Ishikawa (cell line): Measurements from ENCODE around the gene LDB3.

Experiments used
- CEBPB ChIP-seq: IDR thresholded peaks from 2 replicates; pipeline ENCODE4 v1.6.1; 2012
- CREB1 ChIP-seq: IDR thresholded peaks from 2 replicates; pipeline ENCODE4 v1.6.1; 2012; ENCODE audit warnings: low read depth
- EGR1 ChIP-seq: IDR thresholded peaks from 2 replicates; pipeline ENCODE4 v1.6.1; 2012
- EP300 ChIP-seq: IDR thresholded peaks from 2 replicates; pipeline ENCODE4 v1.6.1; 2012; ENCODE audit warnings: borderline replicate concordance
- FOXM1 ChIP-seq: IDR thresholded peaks from 2 replicates; pipeline ENCODE4 v1.6.1; 2012; ENCODE audit warnings: low read depth, borderline replicate concordance
- MAX ChIP-seq: IDR thresholded peaks from 2 replicates; pipeline ENCODE4 v1.6.1; 2012
- NFIC ChIP-seq: IDR thresholded peaks from 2 replicates; pipeline ENCODE4 v1.6.1; 2012
- RAD21 ChIP-seq: IDR thresholded peaks from 2 replicates; pipeline ENCODE4 v1.6.1; 2012; ENCODE audit warnings: low read depth
- TAF1 ChIP-seq: IDR thresholded peaks from 2 replicates; pipeline ENCODE4 v1.6.1; 2012; ENCODE audit warnings: low read depth, mild to moderate bottlenecking
- TCF12 ChIP-seq: IDR thresholded peaks from 2 replicates; pipeline ENCODE4 v1.6.1; 2012; ENCODE audit warnings: low read depth
- TEAD4 ChIP-seq: IDR thresholded peaks from 2 replicates; pipeline ENCODE4 v1.6.1; 2012
- USF1 ChIP-seq: IDR thresholded peaks from 2 replicates; pipeline ENCODE4 v1.6.1; 2012
- YY1 ChIP-seq: IDR thresholded peaks from 2 replicates; pipeline ENCODE4 v1.6.1; 2012; ENCODE audit warnings: low read depth
- ZBTB7A ChIP-seq: IDR thresholded peaks from 2 replicates; pipeline ENCODE4 v1.6.1; 2012; ENCODE audit warnings: low read depth
- TF ChIP-seq, protein P1 (sequence below): IDR thresholded peaks from 2 replicates; pipeline ENCODE4 v1.6.1; 2012; ENCODE audit warnings: low read depth, mild to moderate bottlenecking

Gene LDB3

GRCh38 chr10:86670876-86671275 lies 2.6 kb downstream of the LDB3 start:
- TF ChIP-seq TCF12, result no peak
- TF ChIP-seq CREB1, result no peak
- no peak for TF ChIP-seq RAD21
- no peak for TF ChIP-seq NFIC
- TF ChIP-seq, protein P1, sequence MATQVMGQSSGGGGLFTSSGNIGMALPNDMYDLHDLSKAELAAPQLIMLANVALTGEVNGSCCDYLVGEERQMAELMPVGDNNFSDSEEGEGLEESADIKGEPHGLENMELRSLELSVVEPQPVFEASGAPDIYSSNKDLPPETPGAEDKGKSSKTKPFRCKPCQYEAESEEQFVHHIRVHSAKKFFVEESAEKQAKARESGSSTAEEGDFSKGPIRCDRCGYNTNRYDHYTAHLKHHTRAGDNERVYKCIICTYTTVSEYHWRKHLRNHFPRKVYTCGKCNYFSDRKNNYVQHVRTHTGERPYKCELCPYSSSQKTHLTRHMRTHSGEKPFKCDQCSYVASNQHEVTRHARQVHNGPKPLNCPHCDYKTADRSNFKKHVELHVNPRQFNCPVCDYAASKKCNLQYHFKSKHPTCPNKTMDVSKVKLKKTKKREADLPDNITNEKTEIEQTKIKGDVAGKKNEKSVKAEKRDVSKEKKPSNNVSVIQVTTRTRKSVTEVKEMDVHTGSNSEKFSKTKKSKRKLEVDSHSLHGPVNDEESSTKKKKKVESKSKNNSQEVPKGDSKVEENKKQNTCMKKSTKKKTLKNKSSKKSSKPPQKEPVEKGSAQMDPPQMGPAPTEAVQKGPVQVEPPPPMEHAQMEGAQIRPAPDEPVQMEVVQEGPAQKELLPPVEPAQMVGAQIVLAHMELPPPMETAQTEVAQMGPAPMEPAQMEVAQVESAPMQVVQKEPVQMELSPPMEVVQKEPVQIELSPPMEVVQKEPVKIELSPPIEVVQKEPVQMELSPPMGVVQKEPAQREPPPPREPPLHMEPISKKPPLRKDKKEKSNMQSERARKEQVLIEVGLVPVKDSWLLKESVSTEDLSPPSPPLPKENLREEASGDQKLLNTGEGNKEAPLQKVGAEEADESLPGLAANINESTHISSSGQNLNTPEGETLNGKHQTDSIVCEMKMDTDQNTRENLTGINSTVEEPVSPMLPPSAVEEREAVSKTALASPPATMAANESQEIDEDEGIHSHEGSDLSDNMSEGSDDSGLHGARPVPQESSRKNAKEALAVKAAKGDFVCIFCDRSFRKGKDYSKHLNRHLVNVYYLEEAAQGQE, result no peak
- TF ChIP-seq MAX, result no peak
- no peak for TF ChIP-seq CEBPB
- TF ChIP-seq EGR1, result no peak
- no peak for TF ChIP-seq YY1
- no peak for TF ChIP-seq FOXM1
- no peak for TF ChIP-seq EP300
- no peak for TF ChIP-seq ZBTB7A
- TF ChIP-seq TAF1, result no peak
- no peak for TF ChIP-seq TEAD4
- TF ChIP-seq USF1, result no peak

DNA sequence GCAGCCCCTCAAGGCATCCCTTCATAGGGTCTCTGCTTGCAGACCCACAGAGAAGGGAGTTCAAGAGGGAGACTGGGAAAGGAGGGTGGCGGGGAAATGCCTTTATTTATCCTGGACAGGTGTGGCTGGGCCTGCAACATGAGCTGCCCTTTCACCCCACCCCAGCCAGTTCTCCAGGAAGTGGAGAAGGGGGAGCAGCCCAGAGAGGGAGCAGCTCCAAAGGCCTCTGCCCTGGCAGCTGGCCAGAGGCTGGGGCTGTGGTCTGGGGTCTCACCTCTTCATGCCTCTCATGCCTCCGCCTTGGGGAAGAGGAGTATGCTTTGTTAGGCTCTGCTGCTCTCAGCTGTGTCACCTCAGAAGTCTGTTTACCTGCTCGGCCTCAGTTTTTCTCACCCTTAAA lies 3.1 kb downstream of the LDB3 start:
- TF ChIP-seq TEAD4, result no peak
- TF ChIP-seq NFIC, result peak; percentile 65
- 0 out of 2 replicates have a peak, but pooled peaks have one; percentile 27 for TF ChIP-seq TCF12

GRCh38 chr10:86671985-86672710 lies 3.8 kb downstream of the LDB3 start:
- TF ChIP-seq CEBPB (no peak), TAF1 (no peak), YY1 (no peak), EP300 (no peak), TEAD4 (no peak), RAD21 (no peak)

GRCh38 chr10:86673216-86673826 lies 5.0 kb downstream of the LDB3 start:
- no peak for TF ChIP-seq NFIC

- TF ChIP-seq EGR1, result no peak
- peak; percentile 65; the same call in 1 of the 2 replicates for TF ChIP-seq MAX
- TF ChIP-seq NFIC, result 0 out of 2 replicates have a peak, but pooled peaks have one; percentile 18
Measured at GRCh38 chr10:86673827-86674581, 5.7 kb downstream of the LDB3 start.

DNA sequence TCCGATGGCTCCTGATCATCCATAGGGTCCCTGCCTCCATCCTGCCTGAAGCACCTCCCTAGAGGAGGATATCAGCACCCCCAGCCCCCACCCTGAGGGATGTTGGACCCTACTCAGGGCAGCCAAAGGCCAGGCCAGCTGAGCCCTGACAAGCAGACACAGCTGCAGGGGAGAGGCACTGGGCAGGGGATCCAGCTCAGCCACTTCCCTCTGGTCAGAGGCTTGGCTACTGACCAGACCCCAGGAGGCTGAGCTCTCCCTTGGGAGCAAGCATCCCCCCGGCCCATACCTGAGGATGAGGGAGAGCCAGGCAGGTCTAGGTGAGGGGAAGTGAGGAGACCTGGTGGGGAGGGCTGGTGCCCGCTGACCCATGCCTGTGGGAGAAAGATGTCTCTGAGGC lies 6.6 kb downstream of the LDB3 start:
- no peak for TF ChIP-seq EGR1
- no peak for TF ChIP-seq ZBTB7A
- no peak for TF ChIP-seq USF1
- TF ChIP-seq CEBPB, result no peak
- no peak for TF ChIP-seq FOXM1
- no peak for TF ChIP-seq RAD21
- TF ChIP-seq TCF12, result no peak
- TF ChIP-seq TAF1, result no peak
- no peak for TF ChIP-seq YY1
- TF ChIP-seq TEAD4, result no peak
- no peak for TF ChIP-seq EP300
- TF ChIP-seq MAX, result no peak
- TF ChIP-seq NFIC, result no peak

DNA sequence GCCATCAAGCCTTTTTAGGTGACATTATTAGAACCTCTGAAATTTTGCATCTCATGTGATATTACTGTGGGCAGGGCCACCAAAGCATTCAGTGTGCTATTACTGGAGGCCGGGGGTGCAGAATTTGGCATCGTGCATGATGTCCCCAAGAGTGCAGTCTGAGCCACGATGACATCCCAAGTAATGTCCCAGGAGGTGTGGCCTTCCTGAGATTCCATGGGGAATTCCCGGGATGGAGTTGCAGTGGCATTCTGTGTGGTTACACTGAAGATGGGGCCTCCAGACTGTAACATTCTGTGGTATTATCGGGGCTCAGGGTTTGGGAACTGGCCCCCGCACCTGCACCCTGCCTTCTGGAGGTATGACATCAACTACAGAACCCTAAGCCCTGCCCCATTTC lies 9.1 kb downstream of the LDB3 start:
- TF ChIP-seq, protein P1, result no peak
- no peak for TF ChIP-seq EP300
